ENCODE measurements around the gene GPR132. TPM values are rescaled to one million over a fixed set of nuclear protein-coding genes. Genes with fewer than 3 reads are reported as not detected.

Gene GPR132
- total and polyA plus RNA-seq, 9 of the 15 experiments (the other 6 are each of a cell fraction or from before 2014, with no cell fraction given), result 0.01 to 1.1 (median 0.25) TPM; not detected in 1

- 0 out of 2 replicates have a peak, but pooled peaks have one; percentile 28 for TF ChIP-seq REST (IDR thresholded peaks at IDR 0.05; ENCODE audit: borderline replicate concordance)
- TF ChIP-seq REST (CRISPR knock-in tag; IDR thresholded peaks at IDR 0.05; ENCODE audit: low read depth), result no peak
- no peak for TF ChIP-seq ZNF121 (CRISPR knock-in tag; conservative IDR thresholded peaks at IDR 0.05)
- no peak for TF ChIP-seq THRB (CRISPR knock-in tag; conservative IDR thresholded peaks at IDR 0.05)
- no peak for TF ChIP-seq NR2C1 (IDR thresholded peaks at IDR 0.05)
- TF ChIP-seq NR2C1 (tag; IDR thresholded peaks at IDR 0.05), result no peak
- peak; percentile 92 to 96 for TF ChIP-seq MNT (conservative IDR thresholded peaks at IDR 0.05)
- no peak for TF ChIP-seq PREB (CRISPR knock-in tag; IDR thresholded peaks at IDR 0.05)
- TF ChIP-seq CTCFL (IDR thresholded peaks at IDR 0.05; ENCODE audit: borderline replicate concordance, insufficient read depth, low read depth, low read length, poor library complexity, severe bottlenecking), result peak; percentile 53
- peak; percentile 90 for TF ChIP-seq MYBL2 (IDR thresholded peaks at IDR 0.05; ENCODE audit: low read depth)
- TF ChIP-seq MYBL2 (CRISPR knock-in tag; IDR thresholded peaks at IDR 0.05; ENCODE audit: borderline replicate concordance), result peak; percentile 84; the same call in 1 of the 2 replicates
Observed at GRCh38 chr14:105020815-105021655, 44.2 kb downstream of the GPR132 start, which contains the start of gene CDCA4 (continued).

Measured in K562 (cell line).